ENCODE data around the gene HDAC4.

Gene HDAC4

GRCh38 chr2:239348563-239349452, 52.0 kb downstream of the HDAC4 start:
- H3K27me3 ChIP-seq (replicated peaks; ENCODE audit: control insufficient read depth, insufficient read depth, low read length, poor library complexity, severe bottlenecking), result no peaks in the 10 kb centered on the region
- DNase-seq, result no peak
- peaks cover 6% of the 10 kb centered on the region for H3K36me3 ChIP-seq (ENCODE audit: control insufficient read depth, insufficient read depth, low read length)
- H3K4me1 ChIP-seq (ENCODE audit: control insufficient read depth, insufficient read depth, low read length, poor library complexity, severe bottlenecking), result no peaks in the 10 kb centered on the region
- no peaks in the 10 kb centered on the region for H3K9me3 ChIP-seq (ENCODE audit: control insufficient read depth, low read length)
- H3K4me3 ChIP-seq (ENCODE audit: insufficient read depth, low read depth, low read length, poor library complexity, severe bottlenecking), result no peak overlapping the region
- no peak overlapping the region for H3K27ac ChIP-seq (ENCODE audit: insufficient read depth, low read length, poor library complexity, severe bottlenecking)

- no peaks in the 10 kb centered on the region for H3K4me1 ChIP-seq (ENCODE audit: control insufficient read depth, insufficient read depth, low read length, poor library complexity, severe bottlenecking)
- H3K9me3 ChIP-seq (ENCODE audit: control insufficient read depth, low read length), result no peaks in the 10 kb centered on the region
- H3K27me3 ChIP-seq (replicated peaks; ENCODE audit: control insufficient read depth, insufficient read depth, low read length, poor library complexity, severe bottlenecking), result no peaks in the 10 kb centered on the region
- H3K36me3 ChIP-seq (ENCODE audit: control insufficient read depth, insufficient read depth, low read length), result peaks cover 6% of the 10 kb centered on the region
- H3K4me3 ChIP-seq (ENCODE audit: insufficient read depth, low read depth, low read length, poor library complexity, severe bottlenecking), result no peak overlapping the region
- no peak overlapping the region for H3K27ac ChIP-seq (ENCODE audit: insufficient read depth, low read length, poor library complexity, severe bottlenecking)
- DNase-seq, result no peak
Observed at GRCh38 chr2:239346676-239347075, 54.1 kb downstream of the HDAC4 start.

GRCh38 chr2:239345251-239345650, 55.6 kb downstream of the HDAC4 start:
- Histone ChIP-seq H3K4me3 (ENCODE audit: insufficient read depth, low read depth, low read length, poor library complexity, severe bottlenecking) (no peak overlapping the region), H3K4me1 (ENCODE audit: control insufficient read depth, insufficient read depth, low read length, poor library complexity, severe bottlenecking) (peaks cover under 1% of the 10 kb centered on the region), H3K27me3 (replicated peaks; ENCODE audit: control insufficient read depth, insufficient read depth, low read length, poor library complexity, severe bottlenecking) (no peaks in the 10 kb centered on the region), H3K27ac (ENCODE audit: insufficient read depth, low read length, poor library complexity, severe bottlenecking) (no peak overlapping the region), H3K9me3 (ENCODE audit: control insufficient read depth, low read length) (no peaks in the 10 kb centered on the region), H3K36me3 (ENCODE audit: control insufficient read depth, insufficient read depth, low read length) (peaks cover 6% of the 10 kb centered on the region)
- DNase-seq, result no peak

GRCh38 chr2:239344857-239345216, 56.0 kb downstream of the HDAC4 start:
- peaks cover 6% of the 10 kb centered on the region for H3K36me3 ChIP-seq (ENCODE audit: control insufficient read depth, insufficient read depth, low read length)
- no peak overlapping the region for H3K27ac ChIP-seq (ENCODE audit: insufficient read depth, low read length, poor library complexity, severe bottlenecking)
- DNase-seq, result no peak
- H3K9me3 ChIP-seq (ENCODE audit: control insufficient read depth, low read length), result no peaks in the 10 kb centered on the region
- no peak overlapping the region for H3K4me3 ChIP-seq (ENCODE audit: insufficient read depth, low read depth, low read length, poor library complexity, severe bottlenecking)
- peaks cover 5% of the 10 kb centered on the region for H3K4me1 ChIP-seq (ENCODE audit: control insufficient read depth, insufficient read depth, low read length, poor library complexity, severe bottlenecking)
- H3K27me3 ChIP-seq (replicated peaks; ENCODE audit: control insufficient read depth, insufficient read depth, low read length, poor library complexity, severe bottlenecking), result no peaks in the 10 kb centered on the region

- no peak overlapping the region for H3K4me3 ChIP-seq (ENCODE audit: insufficient read depth, low read depth, low read length, poor library complexity, severe bottlenecking)
- H3K4me1 ChIP-seq (ENCODE audit: control insufficient read depth, insufficient read depth, low read length, poor library complexity, severe bottlenecking), result peaks cover 11% of the 10 kb centered on the region
- H3K27me3 ChIP-seq (replicated peaks; ENCODE audit: control insufficient read depth, insufficient read depth, low read length, poor library complexity, severe bottlenecking), result no peaks in the 10 kb centered on the region
- no peaks in the 10 kb centered on the region for H3K36me3 ChIP-seq (ENCODE audit: control insufficient read depth, insufficient read depth, low read length)
- no peaks in the 10 kb centered on the region for H3K9me3 ChIP-seq (ENCODE audit: control insufficient read depth, low read length)
- no peak overlapping the region for H3K27ac ChIP-seq (ENCODE audit: insufficient read depth, low read length, poor library complexity, severe bottlenecking)
- no peak for DNase-seq
Observed at GRCh38 chr2:239343946-239344856, 56.6 kb downstream of the HDAC4 start.

- Histone ChIP-seq H3K4me1 (ENCODE audit: control insufficient read depth, insufficient read depth, low read length, poor library complexity, severe bottlenecking) (peaks cover 17% of the 10 kb centered on the region), H3K27me3 (replicated peaks; ENCODE audit: control insufficient read depth, insufficient read depth, low read length, poor library complexity, severe bottlenecking) (no peaks in the 10 kb centered on the region), H3K9me3 (ENCODE audit: control insufficient read depth, low read length) (no peaks in the 10 kb centered on the region), H3K36me3 (ENCODE audit: control insufficient read depth, insufficient read depth, low read length) (no peaks in the 10 kb centered on the region), H3K4me3 (ENCODE audit: insufficient read depth, low read depth, low read length, poor library complexity, severe bottlenecking) (no peak overlapping the region), H3K27ac (ENCODE audit: insufficient read depth, low read length, poor library complexity, severe bottlenecking) (no peak overlapping the region)
- no peak for DNase-seq
Observed at GRCh38 chr2:239343460-239343859, 57.4 kb downstream of the HDAC4 start.

- no peak for DNase-seq
- Histone ChIP-seq H3K27ac (ENCODE audit: insufficient read depth, low read length, poor library complexity, severe bottlenecking) (no peak overlapping the region), H3K36me3 (ENCODE audit: control insufficient read depth, insufficient read depth, low read length) (no peaks in the 10 kb centered on the region), H3K4me3 (ENCODE audit: insufficient read depth, low read depth, low read length, poor library complexity, severe bottlenecking) (no peak overlapping the region), H3K27me3 (replicated peaks; ENCODE audit: control insufficient read depth, insufficient read depth, low read length, poor library complexity, severe bottlenecking) (no peaks in the 10 kb centered on the region), H3K9me3 (ENCODE audit: control insufficient read depth, low read length) (no peaks in the 10 kb centered on the region), H3K4me1 (ENCODE audit: control insufficient read depth, insufficient read depth, low read length, poor library complexity, severe bottlenecking) (peaks cover 17% of the 10 kb centered on the region)
Observed at GRCh38 chr2:239341840-239342239, 59.0 kb downstream of the HDAC4 start.

- Histone ChIP-seq H3K27ac (ENCODE audit: insufficient read depth, low read length, poor library complexity, severe bottlenecking) (no peak overlapping the region), H3K4me1 (ENCODE audit: control insufficient read depth, insufficient read depth, low read length, poor library complexity, severe bottlenecking) (peaks cover 17% of the 10 kb centered on the region)
- no peak for DNase-seq
Observed at GRCh38 chr2:239341146-239341732, 59.6 kb downstream of the HDAC4 start.

GRCh38 chr2:239339726-239340601, 60.9 kb downstream of the HDAC4 start:
- H3K27ac ChIP-seq (ENCODE audit: insufficient read depth, low read length, poor library complexity, severe bottlenecking), result no peak overlapping the region
- no peaks in the 10 kb centered on the region for H3K9me3 ChIP-seq (ENCODE audit: control insufficient read depth, low read length)
- peaks cover 17% of the 10 kb centered on the region for H3K4me1 ChIP-seq (ENCODE audit: control insufficient read depth, insufficient read depth, low read length, poor library complexity, severe bottlenecking)
- H3K4me3 ChIP-seq (ENCODE audit: insufficient read depth, low read depth, low read length, poor library complexity, severe bottlenecking), result no peak overlapping the region
- no peaks in the 10 kb centered on the region for H3K36me3 ChIP-seq (ENCODE audit: control insufficient read depth, insufficient read depth, low read length)
- DNase-seq, result no peak
- no peaks in the 10 kb centered on the region for H3K27me3 ChIP-seq (replicated peaks; ENCODE audit: control insufficient read depth, insufficient read depth, low read length, poor library complexity, severe bottlenecking)

More at GRCh38 chr2:239341146-239341732, 59.6 kb downstream of the HDAC4 start:
- H3K27me3 ChIP-seq (replicated peaks; ENCODE audit: control insufficient read depth, insufficient read depth, low read length, poor library complexity, severe bottlenecking), result no peaks in the 10 kb centered on the region
- no peaks in the 10 kb centered on the region for H3K36me3 ChIP-seq (ENCODE audit: control insufficient read depth, insufficient read depth, low read length)
- no peak overlapping the region for H3K4me3 ChIP-seq (ENCODE audit: insufficient read depth, low read depth, low read length, poor library complexity, severe bottlenecking)
- H3K9me3 ChIP-seq (ENCODE audit: control insufficient read depth, low read length), result no peaks in the 10 kb centered on the region
